ENCODE data around the gene PRRC2A.

Gene PRRC2A

GRCh38 chr6:31626952-31627351, 6.4 kb downstream of the PRRC2A start:
- no peak for DNase-seq

DNA sequence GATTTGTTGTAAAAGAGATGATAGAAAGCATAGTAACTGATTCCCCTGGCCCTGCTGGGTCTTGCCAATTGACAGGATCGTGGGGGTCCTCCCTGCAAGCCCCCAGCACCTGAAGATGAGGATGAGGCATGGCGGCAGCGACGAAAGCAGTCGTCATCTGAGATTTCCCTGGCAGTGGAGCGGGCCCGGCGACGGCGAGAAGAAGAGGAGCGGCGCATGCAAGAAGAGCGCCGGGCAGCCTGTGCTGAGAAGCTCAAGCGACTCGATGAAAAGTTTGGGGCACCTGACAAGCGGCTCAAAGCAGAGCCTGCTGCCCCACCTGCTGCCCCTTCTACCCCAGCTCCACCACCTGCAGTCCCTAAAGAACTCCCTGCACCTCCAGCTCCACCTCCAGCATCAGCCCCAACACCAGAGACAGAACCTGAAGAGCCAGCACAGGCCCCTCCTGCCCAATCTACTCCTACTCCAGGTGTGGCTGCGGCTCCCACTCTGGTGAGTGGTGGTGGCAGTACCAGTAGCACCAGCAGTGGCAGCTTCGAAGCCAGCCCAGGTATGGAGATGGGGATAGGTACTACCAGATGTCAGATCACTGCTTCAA, 7.3 kb downstream of the PRRC2A start:
- DNase-seq = no peak

- no peak for DNase-seq
Observed at GRCh38 chr6:31629014-31629413, 8.5 kb downstream of the PRRC2A start.

DNA sequence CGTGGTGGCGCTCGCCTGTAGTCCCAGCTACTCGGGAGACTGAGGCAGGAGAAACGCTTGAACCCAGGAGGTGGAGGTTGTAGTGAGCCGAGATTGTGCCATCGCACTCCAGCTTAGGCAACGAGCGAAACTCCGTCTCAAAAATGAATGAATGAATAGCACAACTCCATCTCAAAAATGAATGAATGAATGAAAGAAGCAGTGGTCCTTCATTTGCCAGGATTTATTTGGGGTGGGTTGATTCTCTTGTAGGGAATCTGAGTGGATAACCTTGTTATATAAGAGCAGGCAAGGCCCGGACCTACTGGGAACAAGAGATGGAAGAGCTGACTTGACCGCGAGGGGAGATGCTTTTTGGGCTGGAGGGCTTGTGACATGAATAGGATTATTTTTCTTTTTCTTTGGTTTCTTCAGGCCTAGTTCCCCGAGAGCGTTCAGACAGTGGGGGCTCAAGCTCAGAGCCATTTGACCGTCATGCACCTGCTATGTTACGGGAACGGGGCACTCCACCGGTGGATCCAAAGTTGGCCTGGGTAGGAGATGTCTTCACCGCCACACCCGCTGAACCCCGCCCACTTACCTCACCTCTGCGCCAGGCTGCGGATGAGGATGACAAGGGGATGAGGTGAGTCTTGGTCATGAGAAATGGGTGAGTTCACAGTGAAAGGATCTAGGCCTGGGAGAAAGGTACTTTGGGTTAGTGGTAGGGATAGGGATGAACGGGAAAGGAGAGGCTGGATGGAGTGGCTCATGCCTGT, 9.8 kb downstream of the PRRC2A start:
- no peak for DNase-seq

DNA sequence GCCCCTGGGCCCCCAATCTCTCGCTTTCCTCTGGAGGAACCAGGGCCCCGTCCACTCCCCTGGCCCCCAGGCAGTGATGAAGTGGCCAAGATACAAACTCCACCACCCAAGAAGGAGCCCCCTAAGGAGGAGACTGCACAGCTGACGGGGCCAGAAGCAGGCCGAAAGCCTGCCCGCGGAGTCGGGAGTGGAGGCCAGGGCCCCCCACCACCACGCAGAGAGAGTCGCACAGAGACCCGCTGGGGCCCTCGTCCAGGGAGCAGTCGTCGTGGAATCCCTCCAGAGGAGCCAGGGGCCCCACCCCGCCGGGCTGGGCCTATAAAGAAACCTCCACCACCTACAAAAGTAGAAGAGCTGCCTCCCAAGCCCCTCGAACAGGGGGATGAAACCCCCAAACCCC, 10.7 kb downstream of the PRRC2A start:
- DNase-seq = no peak

- no peak for DNase-seq
Observed at GRCh38 chr6:31631681-31632278, 11.3 kb downstream of the PRRC2A start.

GRCh38 chr6:31632279-31632946, 11.9 kb downstream of the PRRC2A start:
- no peak for DNase-seq

- no peak for DNase-seq
Observed at GRCh38 chr6:31633447-31633846, 12.9 kb downstream of the PRRC2A start.

- DNase-seq = no peak
Observed at GRCh38 chr6:31634131-31634530, 13.6 kb downstream of the PRRC2A start.

- no peak for DNase-seq
Observed at GRCh38 chr6:31634969-31635575, 14.6 kb downstream of the PRRC2A start.

- no peak for DNase-seq
Observed at GRCh38 chr6:31636698-31637596, 16.4 kb downstream of the PRRC2A start.

- no peak for DNase-seq
Observed at GRCh38 chr6:31639043-31639442, 18.5 kb downstream of the PRRC2A start.

GRCh38 chr6:31639449-31639861, 18.9 kb downstream of the PRRC2A start:
- DNase-seq = no peak

DNA sequence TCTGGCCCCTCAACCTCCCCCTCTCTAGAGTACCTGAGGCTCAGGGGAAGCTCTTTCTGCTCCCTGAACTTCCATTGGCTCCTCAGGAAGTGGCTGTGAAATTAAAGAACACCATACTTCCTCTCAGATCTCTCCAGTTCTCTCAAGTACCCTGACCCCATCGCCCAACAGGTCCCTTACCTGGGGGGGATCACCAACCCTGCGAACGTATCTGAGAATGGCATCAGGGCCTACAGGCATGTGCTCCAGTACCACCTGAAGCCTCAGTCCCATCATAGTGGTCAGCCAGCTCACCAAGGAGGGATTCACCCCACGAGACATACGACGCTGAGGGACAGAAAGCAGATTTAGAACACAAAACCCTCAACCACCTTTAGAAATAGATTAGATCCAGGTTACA, 20.1 kb downstream of the PRRC2A start:
- no peak for DNase-seq

DNA sequence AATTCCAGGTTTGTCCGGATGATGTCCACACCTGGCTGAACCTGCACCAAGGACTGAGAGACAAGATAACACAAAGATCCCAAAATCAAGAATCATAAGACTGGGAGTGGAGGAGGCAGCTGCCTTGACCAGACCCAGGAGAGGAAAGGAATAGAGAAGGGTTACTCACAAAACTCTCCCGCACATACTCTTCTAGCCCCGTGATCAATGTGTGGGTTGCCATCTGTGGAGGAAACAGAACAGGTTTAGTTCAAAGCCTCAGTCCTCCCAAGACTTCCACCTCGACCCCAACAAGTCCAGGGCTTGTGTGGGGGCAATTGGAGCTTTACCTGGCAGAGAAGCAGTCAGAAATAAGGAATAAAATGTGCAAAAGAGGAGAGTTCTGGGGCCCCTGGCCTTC, 20.9 kb downstream of the PRRC2A start:
- no peak for DNase-seq

DNA sequence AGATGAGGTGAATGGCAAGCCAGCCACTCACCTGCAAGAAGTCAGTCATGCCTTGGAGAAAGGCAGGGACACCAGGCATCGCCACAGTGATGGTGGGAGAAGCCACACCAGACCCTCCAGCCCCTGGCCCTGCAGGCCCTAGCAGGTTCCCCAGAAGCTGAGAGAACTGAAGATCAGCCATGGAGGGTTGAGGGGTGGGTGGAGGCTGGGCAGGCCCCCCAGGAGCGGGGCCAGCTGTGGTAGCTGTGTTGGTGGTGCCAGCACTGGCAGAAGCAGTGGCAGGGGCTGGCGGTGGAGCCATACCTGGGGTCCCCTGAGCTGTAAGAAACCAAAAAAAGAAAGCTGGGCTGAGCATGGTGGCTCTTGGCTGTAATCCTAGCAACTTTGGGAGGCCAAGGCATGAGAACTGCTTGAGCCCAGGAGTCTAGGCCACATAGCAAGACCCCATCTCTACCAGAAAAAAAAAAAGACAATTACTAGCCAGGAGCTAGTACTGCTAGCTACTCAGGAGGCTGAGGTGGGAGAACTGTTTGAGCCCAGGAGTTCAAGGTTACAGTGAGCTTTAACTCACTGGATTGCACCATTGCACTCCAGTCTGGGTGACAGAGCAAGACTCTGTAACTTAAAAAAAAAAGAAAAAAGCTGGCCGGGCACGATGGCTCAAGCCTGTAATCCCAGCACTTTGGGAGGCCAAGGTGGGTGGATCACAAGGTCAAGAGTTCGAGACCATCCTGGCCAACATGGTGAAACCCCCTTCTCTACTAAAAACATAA, 22.5 kb downstream of the PRRC2A start:
- DNase-seq = no peak

DNA sequence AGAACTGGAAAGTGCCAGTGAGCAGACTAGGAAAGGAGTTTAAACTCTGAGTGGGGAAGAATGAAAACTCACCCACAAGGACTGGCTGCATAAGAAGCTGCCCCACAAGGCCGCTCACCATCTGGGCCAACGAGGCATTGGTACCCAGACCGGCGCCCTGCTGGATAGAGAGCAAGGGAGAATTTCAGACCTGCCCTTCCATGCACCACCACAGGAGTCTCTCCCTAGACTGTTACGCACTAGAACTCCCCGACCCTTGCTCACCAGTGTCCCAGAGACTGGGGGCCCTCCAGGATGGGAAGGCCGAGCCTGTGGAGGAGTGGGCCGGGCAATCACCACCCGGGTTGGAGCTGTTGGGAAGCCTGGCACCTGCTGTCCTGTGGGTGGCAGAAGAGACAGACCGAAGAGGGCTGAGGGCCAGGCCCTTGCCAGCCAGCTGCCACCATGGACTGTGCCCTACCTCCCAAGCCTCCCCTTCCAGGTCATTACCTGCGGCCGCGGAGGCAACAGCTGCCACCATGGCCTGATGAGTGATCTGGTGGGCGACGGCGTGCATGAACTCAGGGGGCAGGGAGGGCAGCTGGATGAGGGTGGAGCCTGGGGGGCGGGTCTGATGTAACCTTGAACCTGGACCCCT, 23.4 kb downstream of the PRRC2A start:
- DNase-seq = no peak

- DNase-seq = no peak
Observed at GRCh38 chr6:31645325-31645724, 24.8 kb downstream of the PRRC2A start.

DNA sequence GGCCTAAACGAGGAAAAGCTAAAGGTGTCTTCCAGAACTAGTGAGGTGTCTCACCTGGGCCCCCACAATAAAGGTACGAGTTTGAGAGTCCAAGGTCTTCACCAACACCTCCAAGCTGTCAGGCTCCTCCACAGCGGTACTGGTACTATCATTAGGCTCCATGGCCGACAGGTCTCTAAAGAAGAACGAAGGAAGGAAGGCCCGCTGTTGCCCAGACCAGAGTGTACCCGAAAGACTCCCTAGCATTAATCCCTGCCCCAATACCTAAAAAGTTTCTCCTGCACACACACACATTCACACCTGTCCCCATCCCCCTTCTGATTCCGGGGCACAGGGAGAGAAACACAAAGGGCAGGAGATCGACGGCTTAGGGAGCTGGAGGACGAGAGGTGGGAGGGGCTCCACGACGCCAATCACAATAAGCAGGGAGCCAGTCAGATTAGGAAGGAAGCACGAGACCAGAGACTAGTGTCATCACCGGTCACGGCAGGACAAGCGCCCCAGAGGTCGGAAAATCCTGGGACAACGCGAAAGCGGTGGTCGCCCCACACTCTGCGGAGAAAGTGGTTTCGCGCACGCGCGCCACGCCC, 31.2 kb downstream of the PRRC2A start:
- no peak for DNase-seq

- peak in 1 of 2 donors; percentile 92 for DNase-seq
Observed at GRCh38 chr6:31652925-31653724, 32.6 kb downstream of the PRRC2A start.
